Measurements from ENCODE around the gene NIM1K.
"Not testable (repeated sequence)": the region's sequence is repeated elsewhere in the genome, so short reads cannot be mapped to it uniquely, and the experiment has no call there.

Gene NIM1K

DNA sequence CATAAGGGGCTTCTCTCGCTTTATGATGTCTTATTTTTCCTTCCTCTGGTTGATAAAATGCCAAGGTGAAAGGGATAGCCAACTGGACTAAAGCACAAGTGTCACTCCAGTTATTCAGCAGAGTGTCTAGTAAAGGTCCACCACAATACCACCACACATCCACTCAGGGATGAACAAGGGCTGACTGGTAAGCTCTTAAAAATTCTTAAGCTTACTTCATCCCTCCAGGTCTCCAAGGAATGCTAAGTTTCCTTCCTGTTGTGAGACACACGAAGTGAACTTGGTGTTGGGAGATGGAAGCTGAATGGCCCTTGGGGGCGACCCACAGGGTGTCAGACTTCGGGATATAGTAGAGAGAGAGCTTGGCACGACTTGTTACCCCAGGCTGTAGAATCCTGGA, 124.4 kb downstream of the NIM1K start:
- no peak for DNase-seq

GRCh38 chr5:43320846-43321245, 128.8 kb downstream of the NIM1K start:
- DNase-seq, result no peak

DNA sequence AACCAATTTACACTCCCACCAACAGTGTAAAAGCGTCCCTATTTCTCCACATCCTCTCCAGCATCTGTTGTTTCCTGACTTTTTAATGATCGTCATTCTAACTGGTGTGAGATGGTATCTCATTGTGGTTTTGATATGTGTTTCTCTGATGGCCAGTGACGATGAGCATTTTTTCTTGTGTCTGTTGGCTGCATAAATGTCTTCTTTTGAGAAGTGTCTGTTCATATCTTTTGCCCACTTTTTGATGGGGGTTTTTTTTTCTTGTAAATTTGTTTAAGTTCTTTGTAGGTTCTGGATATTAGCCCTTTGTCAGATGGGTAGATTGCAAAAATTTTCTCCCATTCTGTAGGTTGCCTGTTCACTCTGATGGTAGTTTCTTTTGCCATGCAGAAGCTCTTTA, 131.5 kb downstream of the NIM1K start:
- not testable (repeated sequence) for DNase-seq

- not testable (repeated sequence) for DNase-seq
Measured at GRCh38 chr5:43325624-43326023, 133.6 kb downstream of the NIM1K start.

Measured in GOT3 (cell line).